Measurements from ENCODE around the gene PSORS1C2.
"Not testable (repeated sequence)": the region's sequence is repeated elsewhere in the genome, so short reads cannot be mapped to it uniquely, and the experiment has no call there.

- not testable (repeated sequence) for TF ChIP-seq CTCF (IDR thresholded peaks at IDR 0.05; ENCODE audit: low read depth, low read length); EZH2phosphoT487 (IDR thresholded peaks at IDR 0.05; ENCODE audit: low read depth)
These were observed 44.4 kb upstream of the PSORS1C2 start for GRCh38 chr6:31183287-31183686.
